ENCODE results near the gene CLEC3B.

DNA sequence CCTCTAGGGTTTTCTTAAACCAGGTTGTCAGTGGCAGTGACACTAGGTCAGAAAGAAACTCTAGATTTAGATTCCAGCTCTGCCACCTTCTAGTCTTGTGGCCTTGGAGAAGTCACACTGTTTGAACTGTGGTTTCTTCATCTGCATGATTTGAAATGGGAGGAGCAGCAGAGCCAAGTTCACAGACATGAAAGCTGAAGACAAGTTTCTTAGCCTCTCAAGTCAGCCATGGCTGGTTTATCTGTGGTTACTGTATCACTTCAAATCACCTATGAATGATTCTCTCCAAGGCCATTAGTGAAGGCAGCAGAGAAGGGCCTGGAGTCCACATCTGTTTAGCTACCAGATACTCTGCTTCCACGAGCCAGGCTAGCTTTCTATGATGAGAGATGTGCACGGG is 15.6 kb downstream of the CLEC3B start:
- no peak for TF ChIP-seq POLR2A (IDR thresholded peaks at IDR 0.05; ENCODE audit: control extremely low read depth in 1 of 2, low read depth in 2 of 2, low read length in 2 of 2)
- TF ChIP-seq KDM5A (IDR thresholded peaks at IDR 0.05; ENCODE audit: low read length), result no peak
- TF ChIP-seq, protein P1, sequence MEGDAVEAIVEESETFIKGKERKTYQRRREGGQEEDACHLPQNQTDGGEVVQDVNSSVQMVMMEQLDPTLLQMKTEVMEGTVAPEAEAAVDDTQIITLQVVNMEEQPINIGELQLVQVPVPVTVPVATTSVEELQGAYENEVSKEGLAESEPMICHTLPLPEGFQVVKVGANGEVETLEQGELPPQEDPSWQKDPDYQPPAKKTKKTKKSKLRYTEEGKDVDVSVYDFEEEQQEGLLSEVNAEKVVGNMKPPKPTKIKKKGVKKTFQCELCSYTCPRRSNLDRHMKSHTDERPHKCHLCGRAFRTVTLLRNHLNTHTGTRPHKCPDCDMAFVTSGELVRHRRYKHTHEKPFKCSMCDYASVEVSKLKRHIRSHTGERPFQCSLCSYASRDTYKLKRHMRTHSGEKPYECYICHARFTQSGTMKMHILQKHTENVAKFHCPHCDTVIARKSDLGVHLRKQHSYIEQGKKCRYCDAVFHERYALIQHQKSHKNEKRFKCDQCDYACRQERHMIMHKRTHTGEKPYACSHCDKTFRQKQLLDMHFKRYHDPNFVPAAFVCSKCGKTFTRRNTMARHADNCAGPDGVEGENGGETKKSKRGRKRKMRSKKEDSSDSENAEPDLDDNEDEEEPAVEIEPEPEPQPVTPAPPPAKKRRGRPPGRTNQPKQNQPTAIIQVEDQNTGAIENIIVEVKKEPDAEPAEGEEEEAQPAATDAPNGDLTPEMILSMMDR (IDR thresholded peaks at IDR 0.05; ENCODE audit: control extremely low read depth in 1 of 3, insufficient read depth in 1 of 3, low read depth in 1 of 3, low read length in 3 of 3), result no peak
- TF ChIP-seq CREB1 (IDR thresholded peaks at IDR 0.05), result no peak
